Glutamatergic neuron (in vitro differentiated cells): ENCODE data around the gene VEGFC. TPM values are rescaled to one million over a fixed set of nuclear protein-coding genes. Genes with fewer than 3 reads are reported as not detected.

Source experiments
- DNase-seq: peaks from one replicate; pipeline ENCODE4 v3.0.0; 2022
- H3K27ac Mint-ChIP-seq: one replicate; pipeline ENCODE4 v1.8.0; 2020; ENCODE audit warnings: mild to moderate bottlenecking, mixed read lengths, inconsistent platforms; ENCODE audit not compliant: unreplicated experiment
- H3K27me3 Mint-ChIP-seq: one replicate; pipeline ENCODE4 v1.8.0; 2020; ENCODE audit warnings: mild to moderate bottlenecking, moderate library complexity, mixed read lengths, inconsistent platforms; ENCODE audit not compliant: unreplicated experiment
- H3K36me3 Mint-ChIP-seq: one replicate; pipeline ENCODE4 v1.8.0; 2020; ENCODE audit warnings: mild to moderate bottlenecking, mixed read lengths, inconsistent platforms; ENCODE audit not compliant: unreplicated experiment
- H3K4me1 Mint-ChIP-seq: one replicate; pipeline ENCODE4 v1.8.0; 2020; ENCODE audit warnings: mild to moderate bottlenecking, low read depth, mixed read lengths, inconsistent platforms; ENCODE audit not compliant: unreplicated experiment
- H3K4me3 Mint-ChIP-seq: one replicate; pipeline ENCODE4 v1.8.0; 2020; ENCODE audit warnings: mild to moderate bottlenecking, mixed read lengths, inconsistent platforms; ENCODE audit not compliant: unreplicated experiment
- H3K9me3 Mint-ChIP-seq: one replicate; pipeline ENCODE4 v1.8.0; 2020; ENCODE audit warnings: mild to moderate bottlenecking, moderate library complexity, mixed read lengths, inconsistent platforms; ENCODE audit not compliant: unreplicated experiment
- CTCF ChIP-seq: fragments of 200-600 bp; sonication (generic); IDR thresholded peaks from one replicate; pipeline ENCODE4 v1.5.0; 2021; ENCODE audit not compliant: partially characterized antibody, unreplicated experiment
- total RNA-seq: library from RNA; stranded (reverse); fragmentation: NEBNext Ultra II Directional; extraction: Animal tissue kit (Norgen Biotek cat#: 25700); gene quantifications from one replicate; pipeline ENCODE4 v1.2.1, GENCODE V29; 2021; ENCODE audit not compliant: unreplicated experiment

The VEGFC gene
- total RNA-seq, 1 donor from 2014 or later: not detected

- Mint-ChIP-seq H3K4me1 (no peaks in the 10 kb centered on the region), H3K27me3 (peaks cover 5% of the 10 kb centered on the region), H3K36me3 (no peaks in the 10 kb centered on the region), H3K4me3 (no peak overlapping the region), H3K27ac (no peak overlapping the region), H3K9me3 (no peaks in the 10 kb centered on the region)
- DNase-seq: no peak
- no peak for TF ChIP-seq CTCF
Measured at GRCh38 chr4:176788971-176789370, 3.8 kb downstream of the VEGFC start.

GRCh38 chr4:176788248-176788647, 4.5 kb downstream of the VEGFC start:
- DNase-seq: no peak
- H3K27ac Mint-ChIP-seq: no peak overlapping the region
- TF ChIP-seq CTCF: no peak

GRCh38 chr4:176784816-176785215, 7.9 kb downstream of the VEGFC start:
- H3K36me3 Mint-ChIP-seq: no peaks in the 10 kb centered on the region
- no peak for DNase-seq
- TF ChIP-seq CTCF: no peak
- no peak overlapping the region for H3K27ac Mint-ChIP-seq
- no peaks in the 10 kb centered on the region for H3K9me3 Mint-ChIP-seq
- no peak overlapping the region for H3K4me3 Mint-ChIP-seq
- H3K4me1 Mint-ChIP-seq: no peaks in the 10 kb centered on the region
- H3K27me3 Mint-ChIP-seq: no peaks in the 10 kb centered on the region

More at GRCh38 chr4:176788248-176788647, 4.5 kb downstream of the VEGFC start:
- Mint-ChIP-seq H3K4me1 (no peaks in the 10 kb centered on the region), H3K9me3 (no peaks in the 10 kb centered on the region), H3K36me3 (no peaks in the 10 kb centered on the region), H3K27me3 (peaks cover 2% of the 10 kb centered on the region), H3K4me3 (no peak overlapping the region)

GRCh38 chr4:176782794-176783193, 9.9 kb downstream of the VEGFC start:
- DNase-seq: no peak
- Mint-ChIP-seq H3K4me1 (no peaks in the 10 kb centered on the region), H3K27ac (no peak overlapping the region), H3K27me3 (no peaks in the 10 kb centered on the region), H3K9me3 (no peaks in the 10 kb centered on the region), H3K4me3 (no peak overlapping the region), H3K36me3 (no peaks in the 10 kb centered on the region)
- TF ChIP-seq CTCF: no peak

GRCh38 chr4:176782191-176782590, 10.5 kb downstream of the VEGFC start:
- Mint-ChIP-seq H3K27me3 (no peaks in the 10 kb centered on the region), H3K9me3 (no peaks in the 10 kb centered on the region), H3K27ac (no peak overlapping the region), H3K4me3 (no peak overlapping the region), H3K36me3 (no peaks in the 10 kb centered on the region), H3K4me1 (no peaks in the 10 kb centered on the region)
- DNase-seq: no peak
- no peak for TF ChIP-seq CTCF
